K562 (cell line): ENCODE results near the gene RUSC1. TPM values are rescaled to one million over a fixed set of nuclear protein-coding genes. Genes with fewer than 3 reads are reported as not detected.

Experiments
- ATAC-seq: fragments of 200-7000 bp; cut with Tn5 transposase; 3 replicates; pipeline ENCODE4 v1.9.1; 2020; ENCODE audit warnings: moderate library complexity
- BruUV-seq: library from RNA; stranded (reverse); fragments of 400-500 nt; replicated peaks from 2 replicates; lab custom pipeline; 2021; lab: Mats Ljungman, UMichigan
- CTCF ChIA-PET: fragments of 300-600 bp; formaldehyde crosslinking; extraction: SDS; loops from one replicate; lab custom pipeline; 2021; ENCODE audit warnings: low intra/inter-chr PET ratio; lab: Yijun Ruan, JAX
- POLR2A ChIA-PET: fragments of 300-600, 350-650 bp; sonication (Branson Sonifier 250); formaldehyde crosslinking; extraction: SDS; loops from one replicate; lab custom pipeline; 2021; ENCODE audit warnings: antibody characterized with exemption, inconsistent platforms; lab: Yijun Ruan, JAX
- DNase-seq, 4 experiments: peaks; one replicate each; pipeline versions ENCODE4 v3.0.0 to v3.0.0-alpha.2; 2011 to 2018; ENCODE audit warnings: low spot score in 3 of 4, mixed read lengths in 3 of 4; ENCODE audit errors: extremely low read depth in 1 of 4
- FAIRE-seq: peaks from 2 replicates; lab custom pipeline; 2011; peaks lifted over from hg19 to GRCh38; lab: Jason Lieb, UNC
- H2AFZ ChIP-seq: 2 replicates; pipeline ENCODE4 v1.6.0; 2011; ENCODE audit warnings: low read depth, low read length, control low read depth, inconsistent platforms
- H3K27ac ChIP-seq: fragments of 200-600 bp; 3 replicates; pipeline ENCODE4 v1.8.0; 2011; ENCODE audit warnings: low read depth, mild to moderate bottlenecking, control low read depth, inconsistent platforms, low read length, moderate library complexity, mixed read lengths; ENCODE audit errors: extremely low read depth
- H3K27me3 ChIP-seq, 2 experiments: fragments of 300-600 bp in 1 of 2; 2 replicates in 1 of 2; 3 replicates in 1 of 2; pipeline versions ENCODE4 v1.6.0 to v1.8.0; 2011; ENCODE audit warnings: inconsistent platforms in 2 of 2, low read length in 2 of 2, mild to moderate bottlenecking in 1 of 2, mixed read lengths in 1 of 2, moderate library complexity in 1 of 2; ENCODE audit not compliant: control insufficient read depth in 2 of 2, insufficient read depth in 2 of 2
- H3K36me3 ChIP-seq: fragments of 300-600 bp; 3 replicates; pipeline ENCODE4 v1.8.0; 2011; ENCODE audit warnings: mild to moderate bottlenecking, low read length, inconsistent platforms; ENCODE audit not compliant: control insufficient read depth, insufficient read depth
- H3K4me1 ChIP-seq, 2 experiments: fragments of 200-600 bp in 1 of 2; replicated peaks in 1 of 2; 2 replicates in 1 of 2; 3 replicates in 1 of 2; pipeline versions ENCODE4 v1.5.1 to v1.8.0; 2011; ENCODE audit warnings: inconsistent platforms in 2 of 2, low read length in 2 of 2, mild to moderate bottlenecking in 1 of 2, mixed read lengths in 1 of 2, moderate library complexity in 1 of 2; ENCODE audit not compliant: control insufficient read depth in 2 of 2, insufficient read depth in 2 of 2
- H3K4me2 ChIP-seq: 2 replicates; pipeline ENCODE4 v1.6.1; 2011; ENCODE audit warnings: low read length, control low read depth, inconsistent platforms, mixed read lengths; ENCODE audit not compliant: insufficient read depth
- H3K4me3 ChIP-seq: fragments of 200-600 bp; sonication (generic), shearing (Covaris generic); 2 replicates; pipeline ENCODE4 v1.5.1; 2016; ENCODE audit warnings: control low read depth, inconsistent platforms
- H3K79me2 ChIP-seq: fragments of 200-600 bp; 3 replicates; pipeline ENCODE4 v1.8.0; 2011; ENCODE audit warnings: low read length, inconsistent platforms; ENCODE audit not compliant: control insufficient read depth, insufficient read depth
- H3K9ac ChIP-seq, 2 experiments: 2 replicates each; pipeline versions ENCODE4 v1.6.0 to v1.6.1; 2011; ENCODE audit warnings: low read depth in 2 of 2, low read length in 2 of 2, control low read depth in 1 of 2, inconsistent platforms in 1 of 2, mild to moderate bottlenecking in 1 of 2, mixed read lengths in 1 of 2; ENCODE audit not compliant: insufficient read depth in 1 of 2
- H3K9me1 ChIP-seq: one replicate; pipeline ENCODE4 v1.6.0; 2011; ENCODE audit warnings: inconsistent platforms, mild to moderate bottlenecking, low read length, moderate library complexity; ENCODE audit not compliant: control insufficient read depth, insufficient read depth
- H3K9me3 ChIP-seq: replicated peaks from 2 replicates; pipeline ENCODE4 v1.5.1; 2011; ENCODE audit warnings: low read depth, low read length, inconsistent platforms; ENCODE audit not compliant: control insufficient read depth, insufficient read depth
- H4K20me1 ChIP-seq: replicated peaks from 2 replicates; pipeline ENCODE4 v1.6.1; 2011; ENCODE audit warnings: low read length, inconsistent platforms, mixed read lengths; ENCODE audit not compliant: control insufficient read depth, insufficient read depth
- AFF1 ChIP-seq, 2 experiments: fragments of 450-650 bp; IDR thresholded peaks; 2 replicates each; pipeline ENCODE4 v1.6.1; 2018; ENCODE audit warnings: mild to moderate bottlenecking in 2 of 2, low read depth in 1 of 2; ENCODE audit not compliant: partially characterized antibody in 2 of 2
- PRDM10 ChIP-seq: fragments of 450-650 bp; IDR thresholded peaks from 2 replicates; pipeline ENCODE4 v1.6.1; 2018; ENCODE audit not compliant: partially characterized antibody
- ZHX1 ChIP-seq: fragments of 150-350 bp; conservative IDR thresholded peaks from 2 replicates; pipeline ENCODE4 v1.6.1; 2014; ENCODE audit warnings: low read length
- WGBS: fragments of 100-300 bp; shearing (Covaris generic); methylation state at CpG from one replicate; pipeline ENCODE4 v1.1.6; 2016; ENCODE audit warnings: low coverage, mixed read lengths; ENCODE audit not compliant: insufficient coverage; ENCODE audit errors: missing lambda C conversion rate; 5-methylcytosine and 5-hydroxymethylcytosine counted together
- in situ Hi-C: fragments of 300-500 bp; cut with MboI; formaldehyde crosslinking; loops from 4 replicates; pipeline ENCODE4 v1.15.0; 2018; ENCODE audit warnings: inconsistent platforms, mixed read lengths
- intact Hi-C: fragments of 100-400 bp; cut with micrococcal nuclease; formaldehyde crosslinking; loops from 2 replicates; pipeline ENCODE4 v1.14.2; 2022
- polyA plus RNA-seq, 8 experiments: library from polyadenylated mRNA; depleted of rRNA in 4 of 8; stranded (reverse) in 5 of 8; unstranded in 3 of 8; fragments of >200 nt; fragmentation: Nextera tagmentation in 2 of 8; fragmentation: Illumina TruSeq in 1 of 8; extraction: Ambion mirVana in 2 of 8; extraction: Trizol in 1 of 8; gene quantifications; 2 replicates each; pipeline versions ENCODE4 v1.2.1 to v1.2.3, GENCODE V29; 2011 to 2014; ENCODE audit warnings: inconsistent platforms in 1 of 8, missing spikeins in 1 of 8
- total RNA-seq, 7 experiments: library from RNA; depleted of rRNA in 6 of 7; stranded (reverse); fragments of >200 nt in 6 of 7; fragmentation: Illumina TruSeq in 2 of 7; extraction: Trizol in 2 of 7; gene quantifications; 2 replicates each; pipeline versions ENCODE4 v1.2.1 to v1.2.3, GENCODE V29; 2011 to 2021; ENCODE audit warnings: low replicate concordance in 1 of 7

RUSC1 gene
- total and polyA plus RNA-seq, 9 of the 15 experiments (the other 6 are each of a cell fraction or from before 2014, with no cell fraction given) = 5.7 to 68.3 (median 33.6) TPM

- TF ChIP-seq AFF1 (IDR thresholded peaks at IDR 0.05; ENCODE audit: low read depth in 1 of 2, partially characterized antibody in 2 of 2) = no peak
- TF ChIP-seq ZHX1 = no peak
Measured at GRCh38 chr1:155296661-155297060, 24.0 kb upstream of the RUSC1 start (continued).

- H3K9me3 ChIP-seq = no peaks in the 10 kb centered on the region
- H3K4me1 ChIP-seq = peaks cover 15 to 44% of the 10 kb centered on the region in 2 experiments; a peak in 4 of 5 replicates
- no peak for ATAC-seq
- H3K79me2 ChIP-seq = peaks cover 39% of the 10 kb centered on the region
- FAIRE-seq = peak; percentile 26
- no peaks in the 10 kb centered on the region for H4K20me1 ChIP-seq
- H3K27ac ChIP-seq = no peak overlapping the region
- 0 out of 2 replicates have a peak overlapping the region, but pooled peaks have one; percentile 31 for H3K4me2 ChIP-seq
- no peaks in the 10 kb centered on the region for H3K9me1 ChIP-seq
- no TSS peak for BruUV-seq
- no peaks in the 10 kb centered on the region for H3K27me3 ChIP-seq
- peaks cover 41% of the 10 kb centered on the region for H3K36me3 ChIP-seq
- intact Hi-C loops (no loop called here), in situ Hi-C loops (no loop called here)
- CTCF ChIA-PET = interaction anchor here (0.6 kb wide), 1 partner anchor 352 kb away, joined by 4 read pairs; no protein-coding TSS in a partner anchor
- no peak overlapping the region for H3K4me3 ChIP-seq
- no peak for DNase-seq
- POLR2A ChIA-PET = interaction anchor here (1.8 kb wide), 1 partner anchor 11 kb away, joined by 8 read pairs; the partner anchor contains the start of gene FDPS
- peak overlapping the region in 1 of 2 experiments; percentile 67; a peak in 1 of 4 replicates for H3K9ac ChIP-seq
- H2AFZ ChIP-seq = no peak overlapping the region
- WGBS = 59% methylated on average over 7 of the region's 7 CpGs
- TF ChIP-seq PRDM10 = peak; percentile 31
Measured at GRCh38 chr1:155297384-155297783, 23.3 kb upstream of the RUSC1 start.
